Measurements from ENCODE around the gene TBC1D24.

DNA sequence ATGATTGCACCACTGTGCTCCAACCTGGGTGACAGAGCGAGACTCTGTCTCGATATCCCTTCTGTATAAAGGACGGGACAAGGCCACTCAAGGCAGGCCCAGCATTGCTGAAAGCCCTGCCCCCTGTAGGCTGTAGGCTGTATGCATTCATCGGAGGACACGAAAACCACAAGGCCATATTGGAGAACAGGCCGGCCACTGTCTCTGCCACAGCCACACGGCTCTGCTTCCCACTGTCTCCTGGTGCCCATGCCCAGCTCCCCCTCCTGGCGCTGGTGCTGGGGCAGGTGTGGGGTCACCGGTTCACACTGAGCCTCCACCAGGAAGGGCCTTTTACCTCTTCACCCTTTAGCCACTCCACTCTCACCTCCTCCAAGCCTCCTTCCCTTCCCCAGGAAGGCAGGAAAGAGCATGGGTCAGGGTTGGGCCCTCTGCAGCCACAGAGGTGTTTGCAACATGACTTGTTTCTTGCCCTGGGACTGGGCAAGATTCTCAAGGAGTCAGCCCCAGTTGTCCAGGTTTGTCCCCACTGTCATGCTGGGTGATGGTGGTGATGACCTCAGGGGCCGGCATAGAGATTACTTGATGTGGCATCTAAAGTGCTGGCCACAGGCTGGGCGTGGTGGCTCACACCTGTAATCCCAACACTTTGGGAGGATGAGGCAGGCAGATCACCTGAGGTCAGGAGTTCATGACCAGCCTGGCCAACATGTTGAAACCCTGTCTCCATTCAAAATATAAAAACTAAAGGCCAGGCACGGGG is 9.1 kb upstream of the TBC1D24 start:
- TF ChIP-seq, protein P1, sequence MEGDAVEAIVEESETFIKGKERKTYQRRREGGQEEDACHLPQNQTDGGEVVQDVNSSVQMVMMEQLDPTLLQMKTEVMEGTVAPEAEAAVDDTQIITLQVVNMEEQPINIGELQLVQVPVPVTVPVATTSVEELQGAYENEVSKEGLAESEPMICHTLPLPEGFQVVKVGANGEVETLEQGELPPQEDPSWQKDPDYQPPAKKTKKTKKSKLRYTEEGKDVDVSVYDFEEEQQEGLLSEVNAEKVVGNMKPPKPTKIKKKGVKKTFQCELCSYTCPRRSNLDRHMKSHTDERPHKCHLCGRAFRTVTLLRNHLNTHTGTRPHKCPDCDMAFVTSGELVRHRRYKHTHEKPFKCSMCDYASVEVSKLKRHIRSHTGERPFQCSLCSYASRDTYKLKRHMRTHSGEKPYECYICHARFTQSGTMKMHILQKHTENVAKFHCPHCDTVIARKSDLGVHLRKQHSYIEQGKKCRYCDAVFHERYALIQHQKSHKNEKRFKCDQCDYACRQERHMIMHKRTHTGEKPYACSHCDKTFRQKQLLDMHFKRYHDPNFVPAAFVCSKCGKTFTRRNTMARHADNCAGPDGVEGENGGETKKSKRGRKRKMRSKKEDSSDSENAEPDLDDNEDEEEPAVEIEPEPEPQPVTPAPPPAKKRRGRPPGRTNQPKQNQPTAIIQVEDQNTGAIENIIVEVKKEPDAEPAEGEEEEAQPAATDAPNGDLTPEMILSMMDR (conservative IDR thresholded peaks at IDR 0.05) = no peak; the same call in 1 of the 2 replicates
- TF ChIP-seq ZFX (IDR thresholded peaks at IDR 0.05) = no peak

Data from C4-2B (cell line).